Body of pancreas (tissue), 4 donors: ENCODE measurements around the gene RAD51B. TPM values are rescaled to one million over a fixed set of nuclear protein-coding genes. Genes with fewer than 3 reads are reported as not detected.
A peak's percentile ranks its signal among the peaks of the same experiment; 100 is the strongest.

ENCODE experiments used
- ATAC-seq: fragments of 150-250 bp; one replicate; pipeline ENCODE4 v1.9.1; 2016
- DNase-seq, 4 donors: peaks; one replicate each; pipeline ENCODE4 v3.0.0-alpha.2; 2019
- H3K27ac ChIP-seq, 4 donors: fragments of 200-600 bp; sonication (generic); 1 replicate in 3 of 4; 2 replicates in 1 of 4; pipeline versions ENCODE4 v1.5.1 to v1.6.1; 2016 to 2019; ENCODE audit warnings: mild to moderate bottlenecking in 1 of 4, mixed read lengths in 1 of 4, moderate library complexity in 1 of 4
- H3K27me3 ChIP-seq, 2 donors: fragments of 200-600 bp; sonication (generic); one replicate each; pipeline ENCODE4 v1.6.0; 2016; ENCODE audit warnings: mild to moderate bottlenecking in 1 of 2
- H3K36me3 ChIP-seq, 2 donors: fragments of 200-600 bp; sonication (generic); replicated peaks in 1 of 2; 2 replicates each; pipeline ENCODE4 v1.5.1; 2016; ENCODE audit warnings: low read depth in 2 of 2; ENCODE audit not compliant: insufficient read depth in 1 of 2
- H3K4me1 ChIP-seq: fragments of 200-600 bp; sonication (generic); one replicate; pipeline ENCODE4 v1.6.0; 2016
- H3K4me3 ChIP-seq, 2 donors: fragments of 200-600 bp; sonication (generic); 1 replicate in 1 of 2; 2 replicates in 1 of 2; pipeline ENCODE4 v1.5.1; 2016 to 2019
- H3K9me3 ChIP-seq, 3 donors: fragments of 200-600 bp; sonication (generic); 1 replicate in 2 of 3; 2 replicates in 1 of 3; pipeline ENCODE4 v1.5.1; 2016
- POLR2A ChIP-seq, 3 donors: fragments of 450-650 bp; IDR thresholded peaks; one replicate each; pipeline ENCODE4 v1.6.1; 2016; ENCODE audit warnings: antibody characterized with exemption in 3 of 3, mild to moderate bottlenecking in 2 of 3
- WGBS, 2 donors: methylation state at CpG; one replicate each; pipeline ENCODE4 v1.1.5; 2017; 5-methylcytosine and 5-hydroxymethylcytosine counted together
- intact Hi-C: fragments of 100-400 bp; cut with DNase I; formaldehyde crosslinking; loops from one replicate; pipeline ENCODE4 v1.15.1; 2023
- total RNA-seq, 2 donors: library from RNA; depleted of rRNA; stranded (reverse); fragments of >200 nt; gene quantifications; one replicate each; pipeline ENCODE4 v1.1.0, GENCODE V29; 2016
- TF ChIP-seq, protein P1 (sequence below), 7 experiments: fragments of 450-650 bp in 4 of 7; fragments of 200-600 bp in 3 of 7; sonication (generic) in 3 of 7; IDR thresholded peaks; one replicate each; pipeline ENCODE4 v1.5.1; 2016 to 2019; ENCODE audit warnings: antibody characterized with exemption in 7 of 7

Gene RAD51B
- total RNA-seq, 2 donors from 2014 or later = 12.2 to 29.6 TPM

DNA sequence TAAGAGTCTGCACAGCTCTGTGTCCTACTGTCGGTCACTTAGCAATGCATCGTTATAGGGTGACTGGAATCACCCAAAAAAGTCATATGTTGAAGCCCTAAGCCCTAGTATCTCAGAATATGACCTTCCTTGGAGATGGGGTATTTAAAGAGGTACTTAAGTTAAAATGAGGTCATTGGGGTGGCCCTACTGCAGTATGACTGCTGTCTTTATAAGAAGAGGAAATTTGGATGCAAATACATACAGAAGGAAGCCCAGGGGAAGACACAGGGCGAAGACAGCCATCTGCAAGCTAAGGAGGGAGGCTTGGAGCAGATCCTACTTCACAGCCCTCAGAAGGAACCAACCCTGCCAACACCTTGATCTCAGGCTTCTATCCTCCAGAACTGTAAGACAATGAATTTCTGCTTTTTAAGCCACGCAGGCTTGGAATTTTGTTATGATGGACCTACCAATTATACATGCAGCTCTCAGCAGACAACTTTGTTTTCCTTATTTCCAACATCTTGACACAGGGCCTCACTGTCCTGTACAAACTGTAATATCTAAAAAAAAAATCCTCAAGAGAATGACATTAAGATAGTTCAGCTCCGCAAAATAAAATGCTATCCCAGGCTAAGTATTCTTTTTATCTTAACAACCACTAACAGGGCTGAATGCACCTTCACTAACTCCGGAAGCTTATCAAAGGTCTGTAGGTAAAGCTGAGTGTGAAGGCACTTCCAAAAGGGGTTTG is 932.9 kb downstream of the RAD51B start:
- no peaks in the 10 kb centered on the region for H3K36me3 ChIP-seq
- H3K27ac ChIP-seq = no peak overlapping the region
- no peak for DNase-seq
- no peak for ATAC-seq
- no peaks in the 10 kb centered on the region for H3K9me3 ChIP-seq
- intact Hi-C loops = no loop called here
- no peak overlapping the region for H3K4me3 ChIP-seq
- peaks cover 16% of the 10 kb centered on the region for H3K4me1 ChIP-seq
- no peaks in the 10 kb centered on the region for H3K27me3 ChIP-seq
- no peak for TF ChIP-seq POLR2A (IDR thresholded peaks at IDR 0.05)
- TF ChIP-seq, protein P1, sequence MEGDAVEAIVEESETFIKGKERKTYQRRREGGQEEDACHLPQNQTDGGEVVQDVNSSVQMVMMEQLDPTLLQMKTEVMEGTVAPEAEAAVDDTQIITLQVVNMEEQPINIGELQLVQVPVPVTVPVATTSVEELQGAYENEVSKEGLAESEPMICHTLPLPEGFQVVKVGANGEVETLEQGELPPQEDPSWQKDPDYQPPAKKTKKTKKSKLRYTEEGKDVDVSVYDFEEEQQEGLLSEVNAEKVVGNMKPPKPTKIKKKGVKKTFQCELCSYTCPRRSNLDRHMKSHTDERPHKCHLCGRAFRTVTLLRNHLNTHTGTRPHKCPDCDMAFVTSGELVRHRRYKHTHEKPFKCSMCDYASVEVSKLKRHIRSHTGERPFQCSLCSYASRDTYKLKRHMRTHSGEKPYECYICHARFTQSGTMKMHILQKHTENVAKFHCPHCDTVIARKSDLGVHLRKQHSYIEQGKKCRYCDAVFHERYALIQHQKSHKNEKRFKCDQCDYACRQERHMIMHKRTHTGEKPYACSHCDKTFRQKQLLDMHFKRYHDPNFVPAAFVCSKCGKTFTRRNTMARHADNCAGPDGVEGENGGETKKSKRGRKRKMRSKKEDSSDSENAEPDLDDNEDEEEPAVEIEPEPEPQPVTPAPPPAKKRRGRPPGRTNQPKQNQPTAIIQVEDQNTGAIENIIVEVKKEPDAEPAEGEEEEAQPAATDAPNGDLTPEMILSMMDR (IDR thresholded peaks at IDR 0.05) = no peak
- 86 to 89% methylated on average over 6 of the region's 6 CpGs for WGBS, 2 donors

DNA sequence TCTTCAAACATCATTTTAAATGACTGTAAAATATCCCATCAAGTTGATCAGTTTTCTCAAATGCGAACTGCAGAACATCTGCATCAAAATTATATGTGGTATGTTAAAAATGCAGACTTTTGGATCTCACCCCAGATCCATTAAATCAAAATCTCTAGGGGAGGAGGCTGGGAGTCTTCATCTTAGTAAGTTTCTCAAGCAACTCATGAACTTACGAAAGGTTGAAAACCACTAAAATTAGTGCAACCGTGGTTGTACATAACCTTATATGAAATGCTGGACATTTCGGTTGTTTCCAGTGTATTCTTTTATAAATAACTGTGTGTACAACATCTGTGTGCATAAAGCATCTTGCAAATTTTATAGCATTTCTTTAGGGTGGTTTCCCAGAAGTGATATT is 934.1 kb downstream of the RAD51B start:
- no peaks in the 10 kb centered on the region for H3K9me3 ChIP-seq
- intact Hi-C loops = no loop called here
- H3K27me3 ChIP-seq = no peaks in the 10 kb centered on the region
- H3K4me3 ChIP-seq = no peak overlapping the region
- WGBS, 2 donors = 70 to 79% methylated on average over 4 of the region's 4 CpGs
- H3K36me3 ChIP-seq = no peaks in the 10 kb centered on the region
- peaks cover 28% of the 10 kb centered on the region for H3K4me1 ChIP-seq
- no peak for DNase-seq
- no peak for ATAC-seq
- TF ChIP-seq, protein P1 (IDR thresholded peaks at IDR 0.05) = no peak
- no peak for TF ChIP-seq POLR2A (IDR thresholded peaks at IDR 0.05)
- no peak overlapping the region for H3K27ac ChIP-seq

DNA sequence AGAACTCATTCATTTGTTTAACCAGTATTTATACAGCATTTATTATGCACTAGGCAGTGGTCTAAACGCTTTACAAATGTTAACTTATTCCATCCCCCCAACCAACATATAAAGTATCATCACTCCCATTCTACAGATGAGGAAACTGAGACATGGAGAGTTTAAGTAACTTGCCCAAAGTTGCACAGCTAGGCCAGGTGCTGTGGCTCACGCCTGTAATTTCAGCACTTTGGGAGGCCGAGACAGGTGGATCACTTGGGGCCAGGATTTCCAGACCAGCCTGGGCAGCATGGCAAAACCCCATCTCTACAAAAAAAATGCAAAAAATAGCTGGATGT is 935.4 kb downstream of the RAD51B start:
- TF ChIP-seq, protein P1 (IDR thresholded peaks at IDR 0.05) = no peak
- no peak for TF ChIP-seq POLR2A (IDR thresholded peaks at IDR 0.05)
- Histone ChIP-seq H3K4me3 (no peak overlapping the region), H3K27me3 (no peaks in the 10 kb centered on the region), H3K9me3 (no peaks in the 10 kb centered on the region), H3K36me3 (no peaks in the 10 kb centered on the region), H3K27ac (no peak overlapping the region), H3K4me1 (peaks cover 40% of the 10 kb centered on the region)
- WGBS, 2 donors = 91 to 100% methylated on average over 3 of the region's 3 CpGs
- intact Hi-C loops = no loop called here
- ATAC-seq (no peak), DNase-seq (no peak)

DNA sequence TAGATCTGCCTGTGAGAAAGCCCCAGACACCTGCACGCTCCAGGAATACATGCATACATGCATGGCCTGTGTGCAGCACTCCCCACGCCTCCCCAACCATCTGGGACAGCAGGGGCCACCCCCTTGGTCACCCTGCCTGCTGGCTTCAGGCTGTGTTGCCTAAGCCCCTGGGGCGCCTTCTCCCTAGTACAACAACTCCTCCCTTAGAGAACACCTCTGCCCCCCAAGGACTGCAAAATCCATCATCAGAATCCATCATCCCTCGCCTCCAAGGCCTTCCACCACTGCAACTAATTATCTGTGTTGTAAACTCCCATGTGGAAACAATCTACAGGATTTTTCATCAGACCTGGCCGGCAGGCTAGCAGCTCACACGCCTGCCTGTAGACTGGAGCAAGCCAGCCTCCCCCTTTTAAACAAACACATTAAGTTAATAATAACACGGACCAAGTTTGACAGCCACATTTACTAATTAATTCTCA is 936.5 kb downstream of the RAD51B start:
- ATAC-seq = peak; percentile 56
- peaks cover 50% of the 10 kb centered on the region for H3K4me1 ChIP-seq
- peak overlapping the region in 1 of 4 donors; percentile 12 for H3K27ac ChIP-seq
- H3K9me3 ChIP-seq = no peaks in the 10 kb centered on the region
- intact Hi-C loops = no loop called here
- DNase-seq = peak in 2 of 4 donors; percentile 35 to 42
- H3K4me3 ChIP-seq = no peak overlapping the region
- no peak for TF ChIP-seq POLR2A (IDR thresholded peaks at IDR 0.05)
- TF ChIP-seq, protein P1 (IDR thresholded peaks at IDR 0.05) = no peak
- H3K36me3 ChIP-seq = no peaks in the 10 kb centered on the region
- H3K27me3 ChIP-seq = no peaks in the 10 kb centered on the region
- WGBS, 2 donors = 39 to 41% methylated on average over 7 of the region's 7 CpGs

DNA sequence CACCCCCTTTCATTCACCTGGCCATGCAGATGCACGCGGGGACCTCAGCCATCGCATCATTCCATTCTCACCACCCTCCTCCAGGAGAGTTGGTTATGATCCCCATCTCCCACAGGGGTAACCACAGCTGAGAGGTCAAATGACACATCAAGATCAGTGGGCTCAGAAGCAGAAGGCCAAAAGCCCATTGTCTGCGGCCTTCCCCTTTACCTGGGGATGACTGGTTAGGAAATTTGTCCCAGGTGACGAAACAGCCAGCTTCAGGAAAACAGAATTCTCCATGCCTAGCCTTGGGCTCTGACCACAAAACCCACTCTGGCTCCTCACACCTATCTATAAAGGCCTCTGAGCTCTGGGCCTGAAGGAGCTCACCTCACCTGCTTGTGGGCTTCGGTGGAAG is 937.2 kb downstream of the RAD51B start:
- H3K27ac ChIP-seq = no peak overlapping the region
- intact Hi-C loops = no loop called here

More for the DNA sequence above, 937.2 kb downstream of the RAD51B start:
- no peaks in the 10 kb centered on the region for H3K9me3 ChIP-seq
- H3K27me3 ChIP-seq = no peaks in the 10 kb centered on the region
- peaks cover 51% of the 10 kb centered on the region for H3K4me1 ChIP-seq
- TF ChIP-seq, protein P1 (IDR thresholded peaks at IDR 0.05) = no peak
- no peak for TF ChIP-seq POLR2A (IDR thresholded peaks at IDR 0.05)
- no peak overlapping the region for H3K4me3 ChIP-seq
- WGBS, 2 donors = 94 to 96% methylated on average over 6 of the region's 6 CpGs
- no peak for ATAC-seq
- no peaks in the 10 kb centered on the region for H3K36me3 ChIP-seq
- DNase-seq = no peak
